Myocyte (in vitro differentiated cells): ENCODE measurements around the gene ALDH4A1. TPM values are rescaled to one million over a fixed set of nuclear protein-coding genes. Genes with fewer than 3 reads are reported as not detected.

Experiments used
- DNase-seq: peaks from one replicate; pipeline ENCODE4 v3.0.0-alpha.2; 2012; ENCODE audit warnings: low read depth
- total RNA-seq: library from RNA; depleted of rRNA; stranded (reverse); fragments of >200 nt; gene quantifications from 2 replicates; pipeline ENCODE4 v1.2.3, GENCODE V29; 2014

Gene ALDH4A1
- total RNA-seq, 1 donor from 2014 or later = 25.9 TPM

DNA sequence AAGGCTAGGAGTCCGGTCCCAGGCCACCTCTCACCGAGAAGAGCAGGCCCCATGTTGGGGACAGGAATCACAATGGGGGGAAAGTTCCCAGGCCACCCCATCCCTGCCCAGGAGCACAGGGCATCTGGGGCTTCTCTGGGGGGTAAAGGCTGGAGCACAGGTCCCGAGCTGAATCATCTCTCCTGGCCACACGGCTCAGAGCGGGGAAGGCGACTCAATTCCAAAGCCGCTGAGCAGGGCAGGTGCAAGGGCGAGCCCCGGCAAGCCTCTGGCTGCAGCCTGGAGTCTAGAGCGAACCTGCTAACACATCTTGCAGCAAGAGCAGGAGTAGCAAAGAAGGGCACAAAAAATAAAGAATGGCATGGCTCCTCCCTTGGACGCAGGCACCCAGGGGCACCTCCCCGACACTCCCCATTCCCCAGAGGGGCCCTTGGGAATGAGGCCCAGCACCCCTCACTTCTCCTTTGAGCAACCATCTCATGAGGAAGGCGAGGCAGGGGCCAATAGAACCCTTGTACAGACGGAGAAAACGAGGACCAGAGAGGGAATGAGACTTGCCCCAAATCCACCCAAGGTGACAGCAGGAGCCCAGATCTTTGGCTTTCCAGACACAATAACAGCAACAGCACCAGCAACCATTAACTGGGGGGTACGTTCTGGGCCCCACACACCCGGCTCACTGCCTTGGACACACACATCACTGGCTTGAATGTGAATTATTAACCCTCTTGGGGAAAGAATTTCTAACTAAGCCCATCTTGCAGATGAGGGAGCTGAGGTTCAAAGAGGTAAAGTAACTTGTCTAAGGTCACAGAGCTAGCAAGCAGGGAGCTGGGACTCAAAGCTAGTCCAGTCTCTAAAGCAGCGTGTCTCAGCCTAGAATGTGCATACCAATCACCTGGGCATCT lies 20.7 kb upstream of the ALDH4A1 start:
- DNase-seq = peak; percentile 58

GRCh38 chr1:18922319-18922726 lies 20.0 kb upstream of the ALDH4A1 start:
- DNase-seq = peak; percentile 88

DNA sequence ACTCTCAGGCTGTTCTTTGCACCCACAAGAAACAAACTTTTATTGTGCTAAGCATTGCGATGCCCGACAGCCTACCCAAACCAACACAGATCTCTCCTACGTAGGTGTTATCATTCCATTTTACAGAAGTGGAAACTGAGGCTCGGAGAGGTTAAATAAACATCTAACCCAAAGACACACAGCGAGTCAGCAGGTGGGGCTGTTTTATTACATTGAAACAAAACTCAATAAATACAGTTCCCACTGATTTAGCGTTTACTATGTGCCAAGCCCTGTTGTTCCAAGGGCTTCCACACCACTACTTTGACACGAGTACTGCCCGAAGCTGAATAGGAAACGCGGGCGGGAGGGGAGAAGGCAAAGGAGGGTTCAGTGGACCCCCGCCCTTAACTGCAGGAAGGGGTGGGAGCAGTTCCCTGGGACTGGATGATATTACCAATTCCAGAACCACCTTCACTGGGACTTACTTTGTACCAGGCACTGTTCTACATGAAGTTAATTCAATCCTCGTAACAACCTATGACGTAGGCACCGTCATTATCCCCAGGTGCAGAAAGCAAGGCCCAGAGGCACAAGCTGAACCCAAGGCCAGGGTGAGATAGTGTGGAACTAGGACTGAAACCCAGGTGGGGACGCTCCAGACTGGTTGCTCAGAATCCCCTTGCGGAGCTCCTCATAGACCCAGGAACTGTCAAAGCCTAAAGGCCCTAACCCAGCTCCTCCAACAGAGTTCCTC lies 19.3 kb upstream of the ALDH4A1 start:
- no peak for DNase-seq

DNA sequence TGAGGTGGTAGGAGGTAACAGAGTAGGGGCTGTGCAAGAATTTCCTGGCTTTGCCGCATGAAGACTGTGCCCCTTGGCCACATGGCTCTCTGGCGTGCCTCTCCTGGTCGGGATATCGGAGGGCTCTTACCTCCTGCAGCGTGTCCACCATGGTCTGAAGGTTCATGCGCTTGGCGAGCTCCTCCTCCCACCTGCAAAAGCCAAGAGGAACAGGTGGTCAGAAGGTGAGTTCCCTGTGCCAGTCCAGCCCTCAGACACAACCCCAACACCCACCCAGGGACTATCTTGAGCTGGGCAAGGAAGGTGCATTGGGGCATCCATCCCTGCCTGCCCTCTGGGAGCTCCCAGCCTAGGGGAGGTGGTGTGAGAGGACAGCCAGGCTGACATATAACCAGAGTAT lies 18.6 kb upstream of the ALDH4A1 start:
- DNase-seq = no peak

GRCh38 chr1:18919956-18920355 lies 17.6 kb upstream of the ALDH4A1 start:
- no peak for DNase-seq

- DNase-seq = no peak
Observed at GRCh38 chr1:18919197-18919905, 17.0 kb upstream of the ALDH4A1 start.

DNA sequence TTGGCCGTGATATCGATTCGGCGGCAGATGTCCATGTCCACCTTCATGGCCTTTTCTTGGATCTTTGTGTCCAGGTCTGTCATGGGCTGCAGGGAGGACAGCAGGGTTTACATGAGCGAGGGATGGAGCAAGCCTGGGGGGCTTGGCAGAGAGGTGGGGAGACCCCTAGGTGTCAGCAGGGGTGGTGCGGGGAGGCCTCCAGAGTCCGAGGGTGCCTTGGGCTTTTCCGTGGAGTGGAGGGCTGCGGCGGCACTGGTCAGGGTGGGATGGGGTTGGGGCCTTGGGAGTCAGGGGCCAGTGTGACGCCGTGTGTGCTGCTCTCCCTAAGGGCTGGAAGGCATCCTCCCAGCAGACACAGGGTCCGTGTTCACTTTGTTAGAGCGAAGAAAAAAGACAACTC lies 16.1 kb upstream of the ALDH4A1 start:
- no peak for DNase-seq

GRCh38 chr1:18917071-18917799 lies 14.9 kb upstream of the ALDH4A1 start:
- DNase-seq = no peak

DNA sequence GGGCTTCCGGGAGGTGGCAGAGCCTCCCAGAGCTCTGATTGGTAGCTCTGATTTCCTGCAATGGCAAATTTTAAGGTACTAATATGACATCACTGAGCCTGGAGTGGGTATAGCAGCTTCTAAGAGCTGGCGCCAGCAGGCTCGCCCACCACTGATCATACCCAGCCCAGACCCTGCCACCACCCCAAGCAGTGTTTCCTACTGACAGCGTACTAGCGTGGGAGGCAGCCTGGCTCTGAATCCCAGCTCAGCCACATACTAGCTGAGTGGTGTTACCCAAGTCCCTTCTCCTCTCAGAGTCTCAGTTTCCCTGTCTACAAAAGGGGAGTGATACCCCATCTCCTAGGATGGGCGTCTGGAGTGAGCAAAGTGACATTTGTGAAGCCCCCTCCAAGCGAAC lies 13.0 kb upstream of the ALDH4A1 start:
- no peak for DNase-seq

GRCh38 chr1:18913065-18913835 lies 10.9 kb upstream of the ALDH4A1 start:
- peak; percentile 72 for DNase-seq

- DNase-seq = no peak
Observed at GRCh38 chr1:18912550-18912949, 10.2 kb upstream of the ALDH4A1 start.

- DNase-seq = no peak
Observed at GRCh38 chr1:18908911-18909771, 6.8 kb upstream of the ALDH4A1 start.

- peak; percentile 50 for DNase-seq
Observed at GRCh38 chr1:18907917-18908845, 5.8 kb upstream of the ALDH4A1 start.

DNA sequence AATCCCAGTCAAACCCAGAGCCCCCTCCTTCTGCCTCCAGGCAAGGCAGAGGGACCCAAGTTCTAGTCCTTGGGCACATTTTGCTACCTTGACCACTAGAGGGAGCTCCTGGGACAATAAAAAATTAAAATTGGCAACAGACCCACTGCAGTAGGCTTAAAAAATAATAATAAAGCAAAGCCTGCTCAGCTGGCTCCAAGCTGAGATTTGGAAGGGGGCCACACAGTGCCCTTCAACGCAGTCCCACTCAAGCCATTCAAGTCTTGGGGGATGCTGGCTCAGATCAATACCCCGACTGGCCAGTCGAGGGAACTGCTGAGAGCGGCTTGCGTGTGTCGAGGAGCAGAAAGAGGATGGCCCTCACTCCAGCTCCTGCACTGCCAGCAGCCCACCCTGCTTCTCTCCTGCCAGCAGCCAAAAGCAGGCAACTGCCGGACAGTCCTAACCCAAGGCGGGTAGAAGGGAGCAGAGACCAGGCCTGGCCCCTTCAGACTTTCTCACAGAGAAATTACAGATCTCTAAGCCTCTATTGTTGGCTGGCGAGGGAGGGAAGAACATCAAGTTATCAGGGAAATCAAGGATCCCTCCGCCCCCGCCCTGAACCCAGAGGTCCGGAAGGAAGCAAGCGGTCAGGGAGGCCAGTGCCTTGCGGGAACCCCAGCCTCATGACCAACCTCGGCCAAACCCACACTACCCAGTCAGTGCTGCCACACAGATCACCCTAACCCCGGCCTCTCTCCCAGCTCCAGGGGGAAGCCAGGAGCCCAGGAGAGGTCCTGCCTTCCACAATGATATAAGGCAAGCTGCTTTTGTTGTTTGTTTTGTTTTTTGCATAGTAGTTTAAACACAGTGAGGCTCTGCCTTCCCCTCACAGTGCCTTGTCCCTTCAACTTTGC lies 4.9 kb upstream of the ALDH4A1 start:
- peak; percentile 78 for DNase-seq

DNA sequence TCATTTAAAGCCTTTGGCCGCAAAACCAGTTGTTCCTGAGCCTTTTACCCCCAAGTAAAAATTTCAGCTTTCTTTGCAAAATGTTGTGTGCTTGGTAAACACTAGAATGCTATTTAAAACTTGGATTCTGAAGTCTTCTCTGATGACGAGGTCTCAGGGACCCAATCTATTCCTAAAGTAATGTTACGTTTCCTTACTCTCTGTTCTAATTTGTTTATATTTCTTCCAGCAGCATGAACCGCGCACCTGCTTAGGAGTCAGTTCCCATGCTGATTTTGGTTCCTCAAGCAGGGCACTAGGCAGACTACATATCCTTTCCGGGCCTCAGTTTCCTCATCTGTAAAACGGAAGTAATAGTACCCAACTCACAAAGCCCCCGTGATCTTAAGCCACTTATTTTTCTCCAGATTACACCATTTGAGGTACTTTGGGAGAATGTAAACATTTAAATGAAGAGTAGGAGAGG lies 969 bp upstream of the ALDH4A1 start:
- no peak for DNase-seq

DNA sequence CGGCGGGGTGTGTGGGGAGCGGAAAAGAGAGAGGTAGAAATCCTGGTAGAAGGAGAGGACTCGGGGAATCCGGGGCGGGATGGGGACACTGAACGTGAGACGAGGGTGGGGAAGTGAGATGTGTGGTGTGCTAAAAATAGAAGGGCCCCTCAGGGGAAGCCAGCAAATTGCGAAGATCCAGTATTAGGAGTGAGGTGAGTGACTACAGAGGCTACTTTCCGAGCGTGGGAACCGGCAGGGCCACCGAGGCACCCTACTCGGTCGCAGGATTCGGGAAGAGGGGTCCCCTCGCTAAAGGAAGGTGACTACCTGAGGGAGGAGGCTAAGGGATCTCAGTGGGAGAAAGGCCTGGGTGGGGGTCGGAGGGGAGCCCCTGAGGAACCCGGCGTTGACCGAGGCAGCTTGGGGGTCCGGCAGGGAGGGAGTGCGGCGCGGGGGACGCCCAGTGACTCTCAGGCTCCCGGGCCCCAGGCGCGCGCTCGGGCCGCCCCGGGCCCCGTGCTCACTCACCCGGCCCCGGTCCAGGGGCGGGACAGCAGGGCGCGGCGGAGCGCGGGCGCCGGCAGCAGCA lies 318 bp downstream of the ALDH4A1 start:
- peak; percentile 54 for DNase-seq
